Parathyroid adenoma (tissue), 2 donors: ENCODE measurements around the gene KCNG2.

Experiments
- H2AFZ ChIP-seq: fragments of 300-600 bp; sonication (generic); one replicate; pipeline ENCODE4 v1.7.0; 2017; ENCODE audit warnings: antibody characterized with exemption, mild to moderate bottlenecking
- H3K27ac ChIP-seq: fragments of 300-600 bp; sonication (generic); one replicate; pipeline ENCODE4 v1.7.0; 2017
- H3K27me3 ChIP-seq: fragments of 300-600 bp; sonication (generic); one replicate; pipeline ENCODE4 v1.7.0; 2017; ENCODE audit warnings: low read length; ENCODE audit not compliant: control insufficient read depth, insufficient read depth
- H3K36me3 ChIP-seq: fragments of 300-600 bp; sonication (generic); one replicate; pipeline ENCODE4 v1.7.0; 2017; ENCODE audit warnings: low read length; ENCODE audit not compliant: control insufficient read depth, insufficient read depth
- H3K4me1 ChIP-seq: fragments of 300-600 bp; sonication (generic); one replicate; pipeline ENCODE4 v1.7.0; 2017; ENCODE audit warnings: control low read depth
- H3K4me2 ChIP-seq: fragments of 300-600 bp; sonication (generic); one replicate; pipeline ENCODE4 v1.7.0; 2017; ENCODE audit warnings: low read length
- H3K4me3 ChIP-seq: fragments of 300-600 bp; sonication (generic); one replicate; pipeline ENCODE4 v1.7.0; 2017; ENCODE audit warnings: low read depth, low read length
- H3K79me2 ChIP-seq: fragments of 300-600 bp; sonication (generic); one replicate; pipeline ENCODE4 v1.7.0; 2017; ENCODE audit warnings: control low read depth
- H3K9ac ChIP-seq: fragments of 300-600 bp; sonication (generic); one replicate; pipeline ENCODE4 v1.7.0; 2017; ENCODE audit warnings: mild to moderate bottlenecking
- H3K9me3 ChIP-seq: fragments of 300-600 bp; sonication (generic); one replicate; pipeline ENCODE4 v1.7.0; 2017; ENCODE audit warnings: low read length; ENCODE audit not compliant: control insufficient read depth
- TF ChIP-seq, protein P1 (sequence below): fragments of 300-600 bp; sonication (generic); IDR thresholded peaks from one replicate; pipeline ENCODE4 v1.7.0; 2017; ENCODE audit warnings: antibody characterized with exemption, mild to moderate bottlenecking
- donor health status: primary hyperparathyroidism.

The KCNG2 gene

DNA sequence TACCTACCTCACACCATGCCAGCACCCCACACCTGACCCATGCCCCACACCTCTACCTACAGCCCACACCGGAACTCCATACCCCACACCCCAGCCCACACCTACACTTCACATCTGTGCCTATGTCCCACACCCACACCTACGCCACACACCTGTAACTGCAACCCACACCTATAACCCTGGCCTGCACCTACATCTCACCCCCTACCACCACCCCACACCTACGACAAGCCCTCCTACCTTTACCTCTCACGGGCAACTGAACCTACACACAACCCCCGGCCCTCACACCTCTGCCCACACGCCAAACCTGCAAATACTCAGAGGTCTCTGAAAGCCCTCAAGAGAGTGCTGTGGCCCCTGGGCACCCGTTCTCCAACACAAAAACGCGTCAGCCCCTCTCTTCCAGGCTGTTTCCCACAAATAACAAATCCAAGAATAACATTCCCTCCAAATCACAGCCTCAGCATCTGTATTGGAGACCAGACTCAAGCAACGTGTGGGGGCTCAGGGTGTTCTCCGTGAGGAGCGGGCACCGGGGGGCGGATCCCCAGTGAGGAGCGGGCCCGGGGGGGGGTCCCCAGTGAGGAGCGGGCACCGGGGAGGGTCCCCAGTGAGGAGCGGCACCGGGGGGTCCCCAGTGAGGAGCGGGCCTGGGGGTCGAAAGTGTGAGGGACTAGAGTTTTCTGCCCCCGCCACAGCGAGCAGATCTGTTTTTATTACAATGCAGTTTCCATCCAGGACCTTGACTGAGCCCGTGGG, 120.3 kb downstream of the KCNG2 start:
- Histone ChIP-seq H3K9me3 (no peaks in the 10 kb centered on the region), H3K27ac (no peak overlapping the region), H3K27me3 (no peaks in the 10 kb centered on the region), H3K4me2 (no peak overlapping the region), H3K36me3 (no peaks in the 10 kb centered on the region), H2AFZ (no peak overlapping the region), H3K79me2 (peaks cover 51% of the 10 kb centered on the region), H3K9ac (no peak overlapping the region), H3K4me3 (no peak overlapping the region), H3K4me1 (no peaks in the 10 kb centered on the region)
- TF ChIP-seq, protein P1, sequence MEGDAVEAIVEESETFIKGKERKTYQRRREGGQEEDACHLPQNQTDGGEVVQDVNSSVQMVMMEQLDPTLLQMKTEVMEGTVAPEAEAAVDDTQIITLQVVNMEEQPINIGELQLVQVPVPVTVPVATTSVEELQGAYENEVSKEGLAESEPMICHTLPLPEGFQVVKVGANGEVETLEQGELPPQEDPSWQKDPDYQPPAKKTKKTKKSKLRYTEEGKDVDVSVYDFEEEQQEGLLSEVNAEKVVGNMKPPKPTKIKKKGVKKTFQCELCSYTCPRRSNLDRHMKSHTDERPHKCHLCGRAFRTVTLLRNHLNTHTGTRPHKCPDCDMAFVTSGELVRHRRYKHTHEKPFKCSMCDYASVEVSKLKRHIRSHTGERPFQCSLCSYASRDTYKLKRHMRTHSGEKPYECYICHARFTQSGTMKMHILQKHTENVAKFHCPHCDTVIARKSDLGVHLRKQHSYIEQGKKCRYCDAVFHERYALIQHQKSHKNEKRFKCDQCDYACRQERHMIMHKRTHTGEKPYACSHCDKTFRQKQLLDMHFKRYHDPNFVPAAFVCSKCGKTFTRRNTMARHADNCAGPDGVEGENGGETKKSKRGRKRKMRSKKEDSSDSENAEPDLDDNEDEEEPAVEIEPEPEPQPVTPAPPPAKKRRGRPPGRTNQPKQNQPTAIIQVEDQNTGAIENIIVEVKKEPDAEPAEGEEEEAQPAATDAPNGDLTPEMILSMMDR, result no peak

DNA sequence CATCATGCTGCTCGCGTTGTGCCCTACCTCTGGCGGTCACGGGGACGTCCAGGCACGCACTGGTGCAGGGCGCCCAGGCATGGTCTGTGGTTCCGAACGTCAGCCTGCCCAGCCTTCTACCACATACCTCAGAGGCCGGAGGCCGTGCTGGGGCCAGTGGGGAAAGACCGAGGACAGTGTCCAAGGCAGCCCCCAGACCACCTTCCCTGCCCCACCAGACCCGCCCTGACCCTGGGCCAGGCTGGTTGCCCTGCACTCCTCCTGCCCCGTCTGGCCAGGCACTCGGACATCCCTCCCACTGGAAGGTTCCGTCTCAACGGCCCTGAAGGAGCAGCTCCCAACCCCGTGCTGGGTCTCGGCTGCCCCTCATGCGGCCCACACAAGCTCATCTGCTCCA, 120.9 kb downstream of the KCNG2 start:
- H3K27me3 ChIP-seq, result no peaks in the 10 kb centered on the region
- TF ChIP-seq, protein P1, result no peak
- H3K27ac ChIP-seq, result no peak overlapping the region
- H3K4me2 ChIP-seq, result no peak overlapping the region
- no peak overlapping the region for H2AFZ ChIP-seq
- no peaks in the 10 kb centered on the region for H3K36me3 ChIP-seq
- H3K4me1 ChIP-seq, result no peaks in the 10 kb centered on the region
- H3K9ac ChIP-seq, result no peak overlapping the region
- no peak overlapping the region for H3K4me3 ChIP-seq
- no peaks in the 10 kb centered on the region for H3K9me3 ChIP-seq
- peaks cover 51% of the 10 kb centered on the region for H3K79me2 ChIP-seq

DNA sequence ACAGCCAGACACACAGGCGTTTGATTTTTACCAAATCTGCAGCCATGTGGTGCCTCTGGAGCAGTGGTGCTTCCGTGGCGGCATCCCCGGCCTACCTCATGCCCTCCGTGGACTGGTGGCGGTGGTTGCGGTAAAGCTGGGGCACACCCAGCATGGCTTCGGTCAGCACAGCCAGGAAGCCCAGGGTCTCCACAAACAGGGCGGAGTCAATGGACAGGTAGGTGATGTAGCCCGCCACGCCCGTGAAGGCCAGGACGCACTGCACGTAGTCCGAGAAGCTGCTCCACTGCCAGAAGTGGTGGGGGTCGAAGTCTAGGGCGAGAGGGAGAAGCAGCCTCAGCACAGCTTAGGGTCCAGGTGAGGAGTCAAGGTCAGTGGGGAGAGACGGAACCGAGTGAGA, 121.4 kb downstream of the KCNG2 start:
- H3K4me2 ChIP-seq, result no peak overlapping the region
- H3K4me3 ChIP-seq, result no peak overlapping the region
- H3K9ac ChIP-seq, result no peak overlapping the region
- no peaks in the 10 kb centered on the region for H3K4me1 ChIP-seq
- TF ChIP-seq, protein P1, result no peak
- no peaks in the 10 kb centered on the region for H3K27me3 ChIP-seq
- H3K9me3 ChIP-seq, result no peaks in the 10 kb centered on the region
- no peak overlapping the region for H2AFZ ChIP-seq
- H3K79me2 ChIP-seq, result peaks cover 48% of the 10 kb centered on the region
- H3K27ac ChIP-seq, result no peak overlapping the region
- no peaks in the 10 kb centered on the region for H3K36me3 ChIP-seq

DNA sequence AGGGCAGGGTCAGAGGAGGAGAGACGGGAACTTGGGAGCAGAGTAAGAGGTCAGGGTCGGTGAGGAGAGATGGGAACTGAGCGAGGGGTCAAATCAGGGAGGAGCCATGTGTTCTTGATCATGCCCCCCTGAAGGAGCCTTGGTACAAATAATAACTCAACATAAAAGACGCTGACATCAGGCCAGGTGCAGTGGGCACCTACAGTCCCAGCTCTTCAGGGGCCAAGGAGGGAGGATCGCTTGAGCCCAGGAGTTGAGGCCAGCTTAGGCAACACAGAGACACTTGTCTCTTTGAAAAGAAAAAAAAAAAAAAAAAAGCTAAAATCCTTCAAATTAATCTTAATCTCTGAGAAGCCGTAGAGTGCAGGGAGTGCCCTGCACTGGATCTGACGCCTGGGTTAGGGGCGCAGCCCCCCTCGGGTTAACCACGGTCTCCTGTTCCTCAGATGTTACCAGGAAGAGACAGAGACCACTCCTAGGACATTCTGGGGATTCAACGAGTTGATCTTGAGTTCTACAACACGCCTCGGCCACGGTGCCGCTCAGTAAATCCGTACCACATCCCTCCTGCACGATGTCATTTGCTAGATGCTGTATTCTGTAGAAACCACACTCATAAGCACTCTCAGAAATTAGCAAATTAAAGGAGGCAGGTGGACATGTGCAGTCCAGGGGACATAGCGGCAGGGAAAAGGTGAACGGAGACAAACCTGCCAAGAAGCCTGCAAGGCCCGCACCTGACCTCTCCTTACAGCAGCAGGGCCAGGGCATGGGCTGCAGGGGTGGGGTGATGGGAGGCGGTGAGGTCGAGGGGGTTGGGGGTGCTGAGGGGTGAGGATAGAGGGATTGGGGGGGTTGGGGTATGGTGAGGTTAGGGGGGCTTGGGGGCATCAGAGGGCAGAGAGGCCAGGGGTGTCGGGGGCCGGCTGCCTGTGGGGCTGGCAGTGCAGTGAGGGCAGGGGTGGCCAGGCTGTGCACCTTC, 124.5 kb downstream of the KCNG2 start:
- peaks cover 9% of the 10 kb centered on the region for H3K4me1 ChIP-seq
- no peak overlapping the region for H3K27ac ChIP-seq
- H3K36me3 ChIP-seq, result no peaks in the 10 kb centered on the region

More for the DNA sequence above, 124.5 kb downstream of the KCNG2 start:
- Histone ChIP-seq H3K4me2 (no peak overlapping the region), H3K27me3 (no peaks in the 10 kb centered on the region), H3K4me3 (no peak overlapping the region), H3K9me3 (no peaks in the 10 kb centered on the region), H2AFZ (no peak overlapping the region), H3K9ac (no peak overlapping the region), H3K79me2 (peaks cover 20% of the 10 kb centered on the region)
- TF ChIP-seq, protein P1, result no peak
